HUES48 (cell line): ENCODE data around the gene AP2B1.
A peak's percentile ranks its signal among the peaks of the same experiment; 100 is the strongest.

ENCODE experiments used
- H3K27ac ChIP-seq: one replicate; pipeline ENCODE4 v1.7.0; 2013; ENCODE audit warnings: low read depth, low read length, inconsistent platforms
- H3K27me3 ChIP-seq: 2 replicates; pipeline ENCODE4 v1.6.1; 2013; ENCODE audit warnings: mild to moderate bottlenecking, low read length; ENCODE audit not compliant: control insufficient read depth, insufficient read depth
- H3K36me3 ChIP-seq: 2 replicates; pipeline ENCODE4 v1.6.1; 2013; ENCODE audit warnings: low read length; ENCODE audit not compliant: control insufficient read depth, insufficient read depth
- H3K4me1 ChIP-seq: 2 replicates; pipeline ENCODE4 v1.6.1; 2013; ENCODE audit warnings: mild to moderate bottlenecking, low read length; ENCODE audit not compliant: control insufficient read depth, insufficient read depth
- H3K4me3 ChIP-seq: 2 replicates; pipeline ENCODE4 v1.5.1; 2013; ENCODE audit warnings: mild to moderate bottlenecking, low read depth, low read length
- H3K9ac ChIP-seq: 2 replicates; pipeline ENCODE4 v1.6.1; 2013; ENCODE audit warnings: mild to moderate bottlenecking, low read depth, low read length, moderate library complexity
- H3K9me3 ChIP-seq: 2 replicates; pipeline ENCODE4 v1.6.1; 2013; ENCODE audit warnings: low read length; ENCODE audit not compliant: control insufficient read depth, insufficient read depth

The AP2B1 gene

DNA sequence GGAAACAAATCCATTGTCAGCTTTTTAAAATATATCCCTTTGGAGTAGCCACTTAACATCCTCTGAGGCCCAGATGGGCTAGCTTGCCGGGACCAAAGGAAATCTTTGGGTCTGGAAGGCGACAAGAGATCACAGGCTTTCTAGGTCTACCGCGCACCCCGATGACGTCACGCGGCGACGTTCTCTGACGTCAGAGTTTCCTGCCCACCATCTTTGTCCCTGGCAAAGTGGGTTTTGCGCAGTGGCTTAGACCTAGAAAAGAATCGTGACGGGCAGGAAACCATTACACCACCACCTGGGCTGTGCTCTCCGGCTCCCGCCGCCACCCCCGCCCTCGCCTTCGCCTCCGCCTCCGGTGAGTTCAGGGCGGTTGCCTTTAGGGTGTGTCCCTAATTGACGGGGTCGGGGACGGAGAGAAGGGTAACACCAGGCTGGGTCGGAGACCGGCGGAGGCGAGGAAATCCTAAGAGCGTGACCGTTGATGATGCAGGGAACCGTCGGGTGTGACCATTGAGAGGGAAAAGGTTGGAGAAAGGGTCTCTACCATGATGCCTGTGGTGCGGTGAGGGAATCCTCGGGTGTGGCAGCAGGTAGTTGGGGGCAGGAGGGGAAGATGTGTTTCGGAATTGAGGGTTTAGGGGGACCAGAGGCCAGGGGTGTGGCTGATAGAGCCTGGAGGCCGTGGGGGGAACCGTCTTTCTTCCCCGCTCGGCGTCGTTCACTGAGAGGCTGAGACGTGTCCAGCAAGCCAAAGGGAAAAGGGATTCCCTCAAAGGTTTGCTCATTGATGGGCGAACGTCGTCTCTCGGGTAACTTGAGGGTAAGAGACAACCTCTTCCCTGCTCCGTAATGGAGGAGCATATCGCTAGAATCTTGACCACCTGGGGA lies at the start of gene AP2B1:
Gene AP2B1, plus strand, starts transcription at position 249 of the 888 bp plus-strand sequence. CDS start 6,709 bp downstream, outside the sequence.
- Histone ChIP-seq H3K4me3 (peak within 1 kb of the TSS; percentile 85), H3K27me3 (no peaks in the 10 kb centered on the region), H3K36me3 (no peaks in the 10 kb centered on the region), H3K27ac (peak within 1 kb of the TSS; percentile 95), H3K9me3 (no peaks in the 10 kb centered on the region), H3K4me1 (peaks cover 21% of the 10 kb centered on the region), H3K9ac (peak within 1 kb of the TSS; percentile 86)

DNA sequence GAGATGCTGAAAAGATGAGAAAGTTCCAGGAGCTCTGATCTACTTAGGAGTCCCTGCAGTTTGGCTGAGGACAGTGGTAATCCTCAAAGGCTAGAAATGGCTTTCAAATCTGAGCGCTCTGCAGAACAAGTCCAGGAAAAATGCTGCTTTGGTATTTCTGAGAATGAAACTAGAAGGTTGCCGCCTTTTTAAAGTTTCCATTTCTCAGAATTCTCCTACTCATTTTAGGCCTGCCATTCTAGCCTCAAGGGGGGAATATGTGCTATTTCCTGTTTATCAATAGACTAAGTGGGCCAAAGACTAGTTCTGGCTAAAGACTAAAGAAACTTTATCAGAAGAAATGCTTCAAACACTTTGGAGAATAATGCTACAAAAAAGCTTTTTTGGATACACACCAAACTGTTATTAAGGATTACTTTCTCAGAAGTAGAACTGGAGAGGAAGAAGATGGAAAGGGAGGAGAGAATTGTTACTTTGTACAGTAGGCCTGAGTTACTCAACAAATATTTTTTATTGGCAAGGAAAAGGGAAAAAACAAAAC lies 49.5 kb upstream of the AP2B1 start, which contains the start of gene SLFN12L:
Gene SLFN12L, minus strand, starts transcription at position 78 of the 541 bp plus-strand sequence. CDS start 15,314 bp downstream, outside the sequence.
- no peaks in the 10 kb centered on the region for H3K27me3 ChIP-seq
- H3K4me1 ChIP-seq, result no peaks in the 10 kb centered on the region
- no peaks in the 10 kb centered on the region for H3K36me3 ChIP-seq
- no peak within 1 kb of the TSS for H3K27ac ChIP-seq
- H3K9ac ChIP-seq, result no peak within 1 kb of the TSS
- no peaks in the 10 kb centered on the region for H3K9me3 ChIP-seq
- no peak within 1 kb of the TSS for H3K4me3 ChIP-seq

DNA sequence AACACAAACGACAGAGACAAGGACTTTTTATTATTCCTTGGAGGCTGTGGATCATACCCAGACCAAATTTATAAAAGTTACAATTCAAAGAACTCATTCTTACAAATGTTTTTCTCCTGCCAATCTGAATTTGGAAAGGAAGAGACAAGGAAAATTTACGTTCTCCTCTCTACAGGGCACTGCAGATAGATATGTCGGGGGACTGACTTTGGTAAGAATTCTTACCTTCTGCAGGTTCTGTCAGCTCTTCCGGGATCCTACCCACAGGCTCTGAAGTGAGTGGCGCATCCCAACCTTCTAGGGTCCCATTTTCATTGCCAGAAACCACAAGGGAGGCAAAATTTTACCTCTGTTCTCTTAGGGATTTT lies 47.5 kb upstream of the AP2B1 start:
- no peaks in the 10 kb centered on the region for H3K36me3 ChIP-seq
- H3K9ac ChIP-seq, result no peak overlapping the region
- no peaks in the 10 kb centered on the region for H3K4me1 ChIP-seq
- no peaks in the 10 kb centered on the region for H3K27me3 ChIP-seq
- no peaks in the 10 kb centered on the region for H3K9me3 ChIP-seq
- H3K4me3 ChIP-seq, result no peak overlapping the region
- H3K27ac ChIP-seq, result no peak overlapping the region

DNA sequence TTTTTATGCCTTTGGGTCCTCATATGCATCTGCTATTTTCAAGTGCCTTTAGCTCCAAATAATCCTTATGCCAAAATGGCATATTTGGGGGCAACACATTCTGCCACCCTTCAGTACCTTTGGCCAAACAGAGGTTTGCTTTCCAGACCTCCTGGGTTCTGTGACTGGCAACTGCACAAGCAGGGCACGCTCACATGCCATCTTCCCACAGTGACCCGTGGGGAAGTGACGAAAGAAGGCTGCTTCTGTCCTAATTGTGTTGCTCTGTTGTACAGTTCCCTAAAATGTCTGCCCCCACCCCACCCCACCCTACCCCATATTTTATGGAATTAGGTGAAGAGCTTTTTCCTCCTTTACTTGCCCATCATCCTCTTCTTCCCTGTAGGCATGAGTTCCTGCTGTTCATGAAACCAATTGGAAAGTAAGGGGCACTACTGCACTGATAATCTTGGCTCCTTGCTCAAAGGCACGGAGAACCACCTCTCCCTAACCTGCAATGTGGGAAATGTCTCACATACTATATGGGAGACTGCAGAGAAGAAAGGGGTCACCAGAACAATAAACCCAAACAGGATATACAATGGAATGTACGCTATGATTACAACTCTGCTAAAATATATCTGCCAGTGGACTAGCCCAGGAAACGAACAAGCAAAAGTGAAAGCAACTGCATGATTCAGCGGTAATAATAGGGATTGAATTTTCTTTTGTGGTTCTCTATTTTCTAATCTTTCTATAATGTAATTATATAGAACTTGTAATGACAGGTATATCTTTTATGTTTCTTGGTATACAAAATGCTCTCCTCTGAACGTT lies 46.3 kb upstream of the AP2B1 start:
- Histone ChIP-seq H3K4me3 (no peak overlapping the region), H3K27me3 (no peaks in the 10 kb centered on the region), H3K9me3 (no peaks in the 10 kb centered on the region), H3K4me1 (no peaks in the 10 kb centered on the region), H3K9ac (no peak overlapping the region), H3K27ac (no peak overlapping the region), H3K36me3 (no peaks in the 10 kb centered on the region)

DNA sequence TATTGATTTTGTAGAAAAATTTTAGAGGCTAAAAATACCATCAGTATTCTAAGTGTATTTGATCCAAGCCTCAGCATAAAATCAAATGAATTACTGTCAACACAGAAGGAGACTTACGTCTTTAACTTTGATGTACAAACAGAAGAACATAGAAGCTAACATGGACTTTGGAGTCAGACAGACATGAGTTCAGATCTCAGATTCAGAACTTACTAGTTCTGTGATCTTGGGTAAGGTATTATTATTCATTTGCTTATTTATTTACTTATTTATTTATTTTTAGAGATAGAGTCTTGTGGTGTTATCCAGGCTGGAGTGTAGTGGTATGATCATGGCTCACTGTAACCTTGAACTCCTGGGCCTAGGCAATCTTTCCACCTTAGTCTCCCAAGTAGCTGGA lies 45.7 kb upstream of the AP2B1 start:
- no peaks in the 10 kb centered on the region for H3K27me3 ChIP-seq
- no peak overlapping the region for H3K27ac ChIP-seq
- H3K36me3 ChIP-seq, result no peaks in the 10 kb centered on the region
- H3K4me1 ChIP-seq, result no peaks in the 10 kb centered on the region
- no peak overlapping the region for H3K4me3 ChIP-seq
- no peaks in the 10 kb centered on the region for H3K9me3 ChIP-seq
- no peak overlapping the region for H3K9ac ChIP-seq

DNA sequence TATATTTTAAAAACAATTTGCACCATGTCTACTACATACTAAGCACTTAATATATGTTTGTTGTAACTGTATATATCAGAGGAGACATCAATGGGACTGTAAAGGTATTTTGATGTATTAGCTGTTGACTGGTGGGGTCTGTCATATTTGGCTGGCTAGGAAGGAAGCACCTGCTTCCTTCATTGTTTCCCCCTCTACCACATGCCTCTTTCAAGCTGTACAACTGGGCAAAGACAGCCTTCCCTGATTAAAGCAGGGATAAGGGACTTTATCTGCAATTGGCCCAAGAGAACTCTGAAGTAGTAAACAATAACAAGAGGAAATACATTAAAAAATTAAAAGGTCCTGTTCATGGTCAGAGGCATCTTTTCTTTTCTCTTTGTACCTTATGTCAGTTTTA lies 44.1 kb upstream of the AP2B1 start:
- H3K4me1 ChIP-seq, result no peaks in the 10 kb centered on the region
- H3K27me3 ChIP-seq, result no peaks in the 10 kb centered on the region
- H3K36me3 ChIP-seq, result no peaks in the 10 kb centered on the region
- H3K4me3 ChIP-seq, result no peak overlapping the region
- no peak overlapping the region for H3K27ac ChIP-seq
- H3K9ac ChIP-seq, result no peak overlapping the region
- no peaks in the 10 kb centered on the region for H3K9me3 ChIP-seq

DNA sequence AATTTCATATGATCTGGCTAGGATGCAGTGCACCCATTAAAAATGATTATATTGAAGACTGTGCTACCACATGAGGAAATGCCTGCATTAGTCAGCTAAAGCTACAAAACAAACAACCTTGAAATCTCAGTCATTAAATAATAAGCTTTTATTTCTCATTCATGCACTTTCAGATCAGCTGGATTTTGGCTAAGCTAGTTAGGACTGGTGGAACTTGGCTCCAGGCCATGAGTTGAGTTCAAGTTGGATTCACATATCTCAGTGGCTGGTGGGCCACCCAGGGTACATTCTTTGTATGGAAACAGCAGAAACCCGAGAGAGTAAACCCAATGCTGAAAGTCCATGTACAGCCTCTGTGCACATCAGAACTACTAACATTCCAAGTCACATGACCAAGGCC lies 43.3 kb upstream of the AP2B1 start:
- Histone ChIP-seq H3K9me3 (no peaks in the 10 kb centered on the region), H3K27me3 (no peaks in the 10 kb centered on the region; the same call in 1 of the 2 replicates), H3K4me3 (no peak overlapping the region), H3K27ac (no peak overlapping the region), H3K36me3 (no peaks in the 10 kb centered on the region), H3K4me1 (no peaks in the 10 kb centered on the region), H3K9ac (no peak overlapping the region)

DNA sequence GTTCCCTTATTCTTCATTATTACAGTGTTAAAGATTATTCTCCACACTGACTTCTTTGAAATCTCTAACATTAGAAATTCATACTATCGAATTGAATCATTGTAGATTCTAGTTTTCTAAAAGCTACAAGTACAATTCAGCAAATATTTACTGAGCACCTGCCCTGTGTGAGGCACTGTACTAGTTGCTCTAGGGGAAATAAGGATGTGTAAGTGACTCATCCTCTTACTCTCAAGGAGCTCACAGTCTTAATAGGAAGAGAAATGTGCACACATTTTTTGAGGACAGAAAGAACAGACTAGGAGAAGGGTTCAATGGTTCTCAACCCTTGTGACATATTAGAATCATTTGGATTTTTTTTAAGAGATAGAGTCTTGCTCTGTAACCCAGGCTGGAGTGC lies 42.0 kb upstream of the AP2B1 start:
- Histone ChIP-seq H3K4me1 (no peaks in the 10 kb centered on the region), H3K36me3 (no peaks in the 10 kb centered on the region), H3K27ac (no peak overlapping the region), H3K9ac (no peak overlapping the region), H3K4me3 (no peak overlapping the region), H3K27me3 (no peaks in the 10 kb centered on the region; the same call in 1 of the 2 replicates), H3K9me3 (no peaks in the 10 kb centered on the region)

DNA sequence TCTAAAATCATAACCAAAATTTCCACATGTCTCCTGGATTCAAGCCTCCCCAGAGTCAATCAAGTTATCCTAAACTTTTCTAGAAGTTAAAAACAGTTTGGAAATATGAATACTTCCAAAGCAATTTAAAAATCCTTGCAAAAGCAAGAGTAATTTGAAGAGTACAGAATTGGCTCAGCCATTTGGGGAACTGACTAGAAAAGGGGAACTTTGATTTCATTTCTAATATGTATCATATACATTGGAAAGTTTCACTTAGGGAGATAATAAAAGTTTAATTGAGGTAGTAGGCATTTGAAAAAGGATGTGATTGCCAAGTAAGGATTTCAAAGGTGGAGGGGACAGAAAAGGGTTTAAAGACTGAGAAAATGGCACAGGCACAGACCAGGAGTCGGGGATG lies 40.6 kb upstream of the AP2B1 start:
- Histone ChIP-seq H3K4me1 (no peaks in the 10 kb centered on the region), H3K27ac (no peak overlapping the region), H3K36me3 (no peaks in the 10 kb centered on the region), H3K9me3 (no peaks in the 10 kb centered on the region), H3K9ac (no peak overlapping the region), H3K4me3 (no peak overlapping the region), H3K27me3 (no peaks in the 10 kb centered on the region; the same call in 1 of the 2 replicates)

DNA sequence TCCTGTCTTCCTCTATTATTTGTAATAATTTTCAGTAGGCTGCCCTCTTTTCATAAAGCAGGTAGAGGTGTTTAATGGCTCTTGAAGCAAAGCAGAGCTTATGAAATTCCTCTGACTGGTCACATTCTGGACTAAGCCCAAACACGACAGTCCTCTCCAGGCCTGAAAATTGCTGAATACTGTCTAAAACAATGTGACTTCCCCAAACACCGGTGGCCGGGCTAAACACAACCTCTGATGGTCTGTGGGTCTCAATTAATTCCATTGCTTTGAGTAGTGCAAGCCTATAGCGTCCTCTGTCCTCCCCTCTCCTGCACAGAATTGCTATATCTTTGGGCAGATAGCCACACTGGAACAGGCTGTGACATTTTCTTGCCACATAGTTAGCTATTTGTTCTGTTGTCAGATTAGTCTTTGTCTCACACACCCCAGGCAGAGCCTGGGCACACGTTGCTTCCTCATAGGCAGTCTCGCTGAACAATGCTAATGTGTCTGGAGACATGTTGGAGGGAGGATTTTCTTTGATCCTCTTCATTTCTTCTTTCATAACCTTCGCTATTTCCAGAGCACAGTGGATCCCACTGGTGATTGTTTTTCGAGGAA lies 38.8 kb upstream of the AP2B1 start:
- Histone ChIP-seq H3K9ac (no peak overlapping the region), H3K9me3 (no peaks in the 10 kb centered on the region), H3K4me1 (no peaks in the 10 kb centered on the region), H3K27me3 (no peaks in the 10 kb centered on the region; the same call in 1 of the 2 replicates), H3K27ac (no peak overlapping the region), H3K4me3 (no peak overlapping the region), H3K36me3 (no peaks in the 10 kb centered on the region)
